Measurements from ENCODE around the gene PRR7. TPM values are rescaled to one million over a fixed set of nuclear protein-coding genes. Genes with fewer than 3 reads are reported as not detected.
A peak's percentile ranks its signal among the peaks of the same experiment; 100 is the strongest.

PRR7 gene
- total RNA-seq, 1 donor from 2014 or later, result 5.5 TPM

GRCh38 chr5:177425801-177426565 is 20.6 kb upstream of the PRR7 start:
- H3K27ac Mint-ChIP-seq (ENCODE audit: unreplicated experiment), result peak overlapping the region; percentile 96
- TF ChIP-seq CTCF (IDR thresholded peaks at IDR 0.05), result no peak
- H3K27me3 Mint-ChIP-seq (ENCODE audit: low read depth), result no peaks in the 10 kb centered on the region
- H3K4me3 Mint-ChIP-seq (ENCODE audit: unreplicated experiment), result peak overlapping the region; percentile 86
- peak; percentile 99 for DNase-seq (ENCODE audit: low spot score)
- H3K36me3 Mint-ChIP-seq (ENCODE audit: low read depth), result peaks cover 3% of the 10 kb centered on the region
- H3K4me1 Mint-ChIP-seq (ENCODE audit: low read depth), result peaks cover 21% of the 10 kb centered on the region
- no peaks in the 10 kb centered on the region for H3K9me3 Mint-ChIP-seq (ENCODE audit: low read depth)

- TF ChIP-seq CTCF (IDR thresholded peaks at IDR 0.05), result no peak
- Mint-ChIP-seq H3K9me3 (ENCODE audit: low read depth) (no peaks in the 10 kb centered on the region), H3K4me1 (ENCODE audit: low read depth) (peaks cover 21% of the 10 kb centered on the region), H3K4me3 (ENCODE audit: unreplicated experiment) (peak within 1 kb of the TSS; percentile 86), H3K27me3 (ENCODE audit: low read depth) (no peaks in the 10 kb centered on the region), H3K27ac (ENCODE audit: unreplicated experiment) (peak within 1 kb of the TSS; percentile 96), H3K36me3 (ENCODE audit: low read depth) (peaks cover 3% of the 10 kb centered on the region)
- DNase-seq (ENCODE audit: low spot score), result peak; percentile 70
Observed at GRCh38 chr5:177426566-177427210, 19.9 kb upstream of the PRR7 start, which contains the start of gene GRK6. Gene GRK6 (plus strand): TSS chr5:177426676. CDS start chr5:177426846, 170 bp downstream.

- Mint-ChIP-seq H3K4me1 (ENCODE audit: low read depth) (peaks cover 21% of the 10 kb centered on the region), H3K36me3 (ENCODE audit: low read depth) (peaks cover 3% of the 10 kb centered on the region), H3K27ac (ENCODE audit: unreplicated experiment) (peak overlapping the region; percentile 68), H3K4me3 (ENCODE audit: unreplicated experiment) (peak overlapping the region; percentile 75), H3K27me3 (ENCODE audit: low read depth) (no peaks in the 10 kb centered on the region), H3K9me3 (ENCODE audit: low read depth) (no peaks in the 10 kb centered on the region)
- DNase-seq (ENCODE audit: low spot score), result peak; percentile 57
- no peak for TF ChIP-seq CTCF (IDR thresholded peaks at IDR 0.05)
Observed at GRCh38 chr5:177427211-177427822, 19.3 kb upstream of the PRR7 start.

GRCh38 chr5:177427919-177428573 is 18.6 kb upstream of the PRR7 start:
- H3K4me3 Mint-ChIP-seq (ENCODE audit: unreplicated experiment), result peak overlapping the region; percentile 75
- H3K9me3 Mint-ChIP-seq (ENCODE audit: low read depth), result no peaks in the 10 kb centered on the region
- no peak overlapping the region for H3K27ac Mint-ChIP-seq (ENCODE audit: unreplicated experiment)

More at GRCh38 chr5:177427919-177428573, 18.6 kb upstream of the PRR7 start:
- peaks cover 3% of the 10 kb centered on the region for H3K36me3 Mint-ChIP-seq (ENCODE audit: low read depth)
- TF ChIP-seq CTCF (IDR thresholded peaks at IDR 0.05), result no peak
- peaks cover 21% of the 10 kb centered on the region for H3K4me1 Mint-ChIP-seq (ENCODE audit: low read depth)
- H3K27me3 Mint-ChIP-seq (ENCODE audit: low read depth), result no peaks in the 10 kb centered on the region
- peak; percentile 90 for DNase-seq (ENCODE audit: low spot score)

Measured in chondrocyte (in vitro differentiated cells).